HG03175 (cell line): ENCODE measurements around the gene DEK.
"Not testable (repeated sequence)": the region's sequence is repeated elsewhere in the genome, so short reads cannot be mapped to it uniquely, and the experiment has no call there.

ENCODE experiments used
- ATAC-seq: cut with Tn5 transposase; IDR thresholded peaks from one replicate; pipeline ENCODE4 v1.9.1; 2021; ENCODE audit warnings: mild to moderate bottlenecking, moderate library complexity; ENCODE audit not compliant: unreplicated experiment

The DEK gene

DNA sequence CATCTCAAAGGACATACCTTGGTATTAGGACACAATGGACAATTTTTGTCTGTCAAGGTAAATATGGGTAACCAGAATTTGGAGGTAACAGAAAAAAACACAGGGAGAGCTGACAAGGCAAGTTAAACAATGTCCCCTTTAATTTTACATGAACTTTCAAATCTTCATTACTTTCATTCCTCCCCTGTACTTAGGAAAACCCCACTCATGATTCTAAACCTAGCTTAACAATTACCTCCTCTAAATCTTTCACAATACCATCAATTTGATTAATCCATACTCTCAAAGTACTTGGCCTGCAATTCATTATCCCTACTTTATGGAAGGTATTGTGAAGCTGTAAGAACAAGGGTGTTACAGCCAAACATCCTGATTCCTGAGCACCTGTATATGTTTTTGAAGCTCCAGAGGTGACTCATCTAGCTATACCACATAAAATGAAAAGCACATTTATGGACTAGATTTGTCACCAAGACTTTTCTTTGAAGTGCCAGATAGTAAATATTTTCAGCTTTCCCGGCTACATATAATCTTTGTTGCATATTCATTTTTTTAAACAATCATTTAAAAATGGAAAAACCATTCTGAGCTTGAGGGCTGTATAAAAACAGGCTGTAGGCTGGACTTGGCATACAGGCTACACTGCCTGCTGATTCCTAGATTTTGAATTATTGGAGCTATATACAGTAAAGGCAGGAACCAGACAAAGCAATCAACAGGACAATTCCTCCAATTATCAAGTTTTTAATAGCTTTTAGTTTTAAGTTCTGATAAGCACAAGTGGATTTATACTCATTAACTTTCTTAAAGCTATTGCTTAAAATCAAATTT is 22.9 kb downstream of the DEK start:
- ATAC-seq: no peak

DNA sequence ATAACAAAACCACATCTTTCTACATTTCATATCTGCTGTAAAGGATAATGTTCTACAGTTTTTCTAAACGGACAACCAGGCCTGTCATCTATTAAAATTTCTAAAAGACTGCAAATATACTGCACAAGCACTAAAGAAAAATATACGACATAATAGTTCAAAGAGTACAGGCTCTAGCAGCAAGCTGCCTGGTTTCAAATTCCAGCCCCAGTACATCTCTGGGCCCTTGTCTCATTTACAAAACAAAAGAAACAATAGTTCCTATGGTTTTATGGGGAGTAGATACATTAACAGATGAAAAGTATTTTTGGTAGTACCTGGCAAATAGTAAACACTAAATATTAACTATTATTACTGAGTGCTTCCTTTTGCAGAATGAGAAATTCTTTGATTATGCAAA is 24.1 kb downstream of the DEK start:
- ATAC-seq: no peak

DNA sequence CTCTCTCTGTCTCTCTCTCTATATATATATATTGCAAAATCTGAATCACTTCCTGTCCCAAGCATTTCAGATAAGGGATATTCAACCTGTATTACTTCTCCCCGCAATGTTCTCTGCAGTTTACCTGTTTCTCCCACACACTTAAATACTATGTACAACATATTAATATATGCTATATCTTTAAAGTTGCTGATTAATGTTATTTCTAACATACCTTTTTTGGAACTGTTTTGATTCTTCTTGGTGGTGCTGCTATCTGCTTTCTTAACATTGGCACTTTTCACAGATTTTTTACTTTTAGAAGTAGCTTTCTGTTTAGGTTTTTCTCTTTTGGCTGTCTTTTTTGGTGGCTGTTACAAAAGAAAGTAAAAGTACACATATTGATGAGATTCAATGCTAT is 27.2 kb downstream of the DEK start:
- ATAC-seq: no peak

DNA sequence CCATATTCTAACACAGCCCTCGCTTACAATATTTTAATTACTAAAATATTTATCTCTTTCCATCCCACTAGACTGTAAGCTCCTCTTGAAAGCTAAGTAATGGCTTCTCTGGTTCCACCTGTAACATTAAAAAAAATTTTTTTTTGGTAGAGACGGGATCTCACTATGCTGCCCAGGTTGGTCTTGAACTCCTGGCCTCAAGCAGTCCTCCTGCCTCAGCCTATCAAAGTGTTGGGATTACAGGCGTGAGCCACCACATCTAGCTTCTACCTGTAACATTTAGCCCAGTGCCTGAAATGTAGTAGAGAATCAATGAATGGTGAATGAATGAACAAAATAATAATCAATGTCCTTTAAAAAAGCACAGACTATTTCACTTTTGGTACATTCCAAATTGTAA is 28.8 kb downstream of the DEK start:
- no peak for ATAC-seq

DNA sequence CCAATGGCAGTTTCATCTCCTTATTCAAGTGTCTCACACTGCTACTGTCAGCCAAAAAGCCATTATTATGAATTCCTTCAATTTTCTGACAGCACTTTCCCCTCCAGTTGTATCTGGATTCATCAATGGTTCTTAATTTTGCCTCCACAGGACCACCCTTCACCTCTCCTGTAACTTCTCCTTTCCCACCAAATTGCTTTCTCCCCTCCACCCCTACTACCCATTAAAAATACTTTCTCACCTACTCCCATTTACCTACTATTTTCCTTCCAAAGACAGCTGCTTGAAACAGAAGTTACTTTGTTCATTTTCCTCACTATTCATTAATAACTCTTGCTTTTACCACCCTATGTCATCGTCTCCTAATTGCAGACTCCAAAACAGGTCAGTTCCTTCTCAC is 29.8 kb downstream of the DEK start:
- no peak for ATAC-seq

DNA sequence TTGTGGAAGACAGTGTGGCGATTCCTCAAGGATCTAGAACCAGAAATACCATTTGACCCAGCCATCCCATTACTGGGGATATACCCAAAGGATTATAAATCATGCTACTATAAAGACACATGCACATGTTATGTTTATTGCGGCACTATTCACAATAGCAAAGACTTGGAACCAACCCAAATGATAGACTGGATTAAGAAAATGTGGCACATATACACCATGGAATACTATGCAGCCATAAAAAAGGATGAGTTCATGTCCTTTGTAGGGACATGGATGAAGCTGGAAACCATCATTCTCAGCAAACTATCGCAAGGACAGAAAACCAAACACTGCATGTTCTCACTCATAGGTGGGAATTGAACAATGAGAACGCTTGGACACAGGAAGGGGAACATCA is 30.6 kb downstream of the DEK start:
- ATAC-seq: not testable (repeated sequence)

DNA sequence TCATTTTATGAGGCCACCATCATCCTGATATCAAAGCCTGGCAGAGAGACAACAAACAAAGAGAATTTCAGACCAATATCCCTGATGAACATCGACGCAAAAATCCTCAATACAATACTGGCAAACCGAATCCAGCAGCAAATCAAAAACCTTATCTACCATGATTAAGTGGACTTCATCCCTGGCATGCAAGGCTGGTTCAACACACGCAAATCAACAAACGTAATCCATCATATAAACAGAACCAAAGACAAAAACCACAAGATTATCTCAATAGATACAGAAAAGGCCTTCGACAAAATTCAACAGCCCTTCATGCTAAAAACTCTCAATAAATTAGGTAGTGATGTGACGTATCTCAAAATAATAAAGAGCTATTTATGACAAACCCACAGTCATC is 32.5 kb downstream of the DEK start:
- ATAC-seq: not testable (repeated sequence)

DNA sequence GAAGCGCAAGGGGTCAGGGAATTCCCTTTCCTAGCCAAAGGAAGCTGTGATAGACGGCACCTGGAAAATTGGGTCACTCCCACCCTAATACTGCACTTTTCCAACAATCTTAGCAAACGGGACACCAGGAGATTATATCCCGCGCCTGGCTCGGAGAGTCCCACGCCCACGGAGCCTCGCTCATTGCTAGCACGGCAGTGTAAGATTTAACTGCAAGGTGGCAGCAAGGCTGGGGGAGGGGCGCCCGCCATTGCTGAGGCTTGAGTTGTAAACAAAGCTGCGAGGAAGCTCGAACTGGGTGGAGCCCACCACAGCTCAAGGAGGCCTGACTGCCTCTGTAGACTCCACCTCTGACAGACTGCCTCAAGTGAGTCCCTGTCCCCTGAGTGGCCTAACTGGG is 35.7 kb downstream of the DEK start:
- ATAC-seq: not testable (repeated sequence)

DNA sequence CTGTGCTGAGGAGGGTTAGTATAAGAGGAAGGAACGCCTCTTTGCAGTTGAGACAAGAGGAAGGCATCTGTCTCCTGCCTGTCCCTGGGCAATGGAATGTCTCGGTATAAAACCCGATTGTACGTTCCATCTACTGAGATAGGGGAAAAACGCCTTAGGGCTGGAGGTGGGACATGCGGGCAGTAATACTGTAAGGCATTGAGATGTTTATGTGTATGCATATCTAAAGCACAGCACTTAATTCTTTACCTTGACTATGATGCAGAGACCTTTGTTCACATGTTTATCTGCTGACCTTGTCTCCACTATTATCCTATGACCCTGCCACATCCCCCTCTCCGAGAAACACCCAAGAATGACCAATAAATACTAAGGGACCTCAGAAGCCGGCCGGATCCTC is 37.2 kb downstream of the DEK start:
- not testable (repeated sequence) for ATAC-seq

DNA sequence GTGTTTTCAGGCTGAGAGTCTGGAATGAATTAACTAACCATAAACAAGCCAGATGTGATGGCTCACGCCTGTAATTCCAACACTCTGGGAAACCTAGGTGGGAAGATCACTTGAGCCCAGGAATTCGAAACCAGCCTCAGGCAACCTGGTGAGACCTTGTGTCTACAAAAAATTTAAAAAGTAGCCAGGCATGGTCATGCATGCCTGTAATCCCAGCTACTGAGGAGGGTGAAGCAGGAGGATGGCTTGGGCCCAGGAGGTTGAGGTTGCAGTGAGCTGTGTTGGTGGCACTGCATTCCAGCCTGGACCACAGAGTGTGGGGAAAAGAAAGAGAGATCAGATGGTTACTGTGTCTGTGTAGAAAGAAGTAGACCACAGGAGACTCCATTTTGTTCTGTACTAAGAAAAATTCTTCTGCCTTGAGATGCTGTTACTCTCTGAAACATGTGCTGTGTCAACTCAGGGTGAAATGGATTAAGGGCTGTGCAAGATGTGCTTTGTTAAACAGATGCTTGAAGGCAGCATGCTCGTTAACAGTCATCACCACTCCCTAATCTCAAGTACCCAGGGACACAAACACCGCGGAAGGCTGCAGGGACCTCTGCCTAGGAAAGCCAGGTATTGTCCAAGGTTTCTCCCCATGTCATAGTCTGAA is 37.8 kb downstream of the DEK start:
- ATAC-seq: not testable (repeated sequence)

DNA sequence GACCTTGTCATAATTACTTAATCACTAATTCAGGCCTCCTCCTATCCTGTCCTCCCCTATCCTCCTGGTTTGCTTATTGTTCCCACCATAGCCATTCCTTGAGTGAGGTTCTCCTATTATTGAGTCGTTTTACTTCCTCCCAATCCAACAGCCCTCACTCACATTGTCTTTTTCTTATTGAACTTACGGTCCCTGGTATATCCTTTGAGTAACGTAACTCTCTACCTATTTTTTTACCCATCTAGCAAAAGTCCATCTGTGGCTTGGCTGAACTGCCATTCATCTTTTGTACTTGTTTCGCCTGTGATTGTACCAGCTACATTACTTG is 43.1 kb downstream of the DEK start:
- ATAC-seq: no peak

DNA sequence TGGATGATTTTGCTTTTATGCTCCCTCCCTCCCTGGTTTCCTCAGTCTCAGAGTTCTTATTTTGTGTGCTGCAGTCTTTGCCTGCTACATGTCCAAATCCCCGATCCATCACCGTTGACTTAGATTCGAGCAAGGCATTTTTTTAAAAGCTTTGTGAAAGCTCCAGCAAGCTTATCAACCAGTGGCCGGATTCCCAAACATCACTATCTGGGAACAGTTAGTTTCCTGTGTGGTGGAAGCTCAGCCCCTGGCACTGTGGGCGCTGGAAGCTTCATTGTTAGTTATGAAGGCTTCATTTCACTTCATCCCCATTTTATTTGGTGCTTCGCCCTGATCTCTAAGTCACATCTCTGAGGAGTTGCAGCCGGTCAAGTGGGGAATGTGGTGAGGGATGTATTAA is 44.7 kb downstream of the DEK start:
- ATAC-seq: no peak

DNA sequence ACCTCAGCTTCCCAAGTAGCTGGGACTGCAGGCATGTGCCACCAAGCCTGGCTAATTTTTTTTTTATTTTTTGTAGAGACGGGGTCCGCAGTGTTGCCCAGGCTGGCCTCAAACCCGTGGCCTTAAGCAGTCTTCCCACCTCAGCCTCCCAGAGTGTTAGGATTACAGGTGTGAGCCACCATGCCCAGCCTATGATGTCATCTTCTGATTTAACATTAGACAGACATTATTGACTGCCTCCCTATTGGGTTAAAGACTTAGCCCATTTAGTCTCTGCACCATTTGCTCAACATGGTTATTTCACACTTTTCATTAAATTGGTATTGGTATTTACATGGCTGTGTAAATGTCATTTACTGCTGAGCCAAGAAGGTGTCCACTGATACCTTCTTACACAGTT is 46.1 kb downstream of the DEK start:
- ATAC-seq: no peak

DNA sequence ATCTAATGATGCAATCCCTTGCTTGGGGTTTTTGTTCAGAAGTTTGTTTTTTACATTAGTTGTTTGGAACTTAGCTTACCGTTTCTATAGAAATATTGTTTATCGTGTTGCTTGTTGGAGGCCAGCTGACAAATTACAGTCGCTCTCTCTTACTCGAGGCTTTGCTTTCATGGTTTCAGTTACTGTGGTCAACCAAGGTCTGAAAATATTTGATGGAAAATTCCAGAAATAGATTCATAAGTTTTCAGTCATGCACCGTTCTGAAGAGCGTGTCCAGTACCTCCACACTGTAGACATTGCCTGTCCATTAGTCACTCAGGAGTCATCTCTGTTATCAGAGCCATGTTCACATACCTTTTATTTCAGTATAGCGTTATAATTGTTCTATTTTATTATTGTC is 47.9 kb downstream of the DEK start:
- ATAC-seq: peak; percentile 34

DNA sequence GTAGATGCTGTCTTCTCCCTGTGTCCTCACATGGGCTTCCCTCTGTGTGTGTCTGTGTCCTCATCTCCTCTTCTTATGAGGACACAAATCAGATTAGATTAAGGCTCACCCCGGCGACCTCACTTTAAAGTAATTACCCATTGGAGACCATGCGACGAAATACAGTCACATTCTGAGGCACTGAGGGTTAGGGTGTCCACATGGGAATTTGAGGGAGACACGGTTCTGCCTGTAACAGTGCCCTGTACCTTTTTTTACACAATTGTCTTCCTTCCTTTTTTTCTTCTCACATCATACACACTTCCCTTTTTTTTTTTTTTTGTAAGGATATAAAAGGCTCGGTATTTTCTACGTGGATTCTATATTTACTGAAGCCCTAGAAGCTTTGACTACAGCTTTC is 48.9 kb downstream of the DEK start:
- ATAC-seq: no peak

DNA sequence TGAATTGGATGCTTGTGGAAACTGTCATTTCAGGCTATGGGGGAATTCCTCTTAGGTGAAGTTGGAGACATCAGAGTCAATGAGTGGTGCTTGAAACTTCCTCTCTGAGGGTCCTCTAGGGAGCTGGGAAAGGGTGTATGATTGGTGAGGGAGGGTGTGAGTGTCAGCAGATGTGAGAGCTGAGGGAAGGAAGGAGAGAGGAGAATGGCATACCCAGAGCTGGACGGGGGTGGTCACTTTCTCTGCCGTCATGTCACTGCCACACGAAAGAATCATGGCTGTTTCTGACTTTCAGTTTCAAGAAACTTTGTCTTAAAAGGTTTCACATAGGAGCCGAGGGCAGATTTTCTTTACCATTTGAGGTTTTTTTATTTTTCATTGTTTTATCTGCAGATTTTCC is 50.3 kb downstream of the DEK start:
- no peak for ATAC-seq

DNA sequence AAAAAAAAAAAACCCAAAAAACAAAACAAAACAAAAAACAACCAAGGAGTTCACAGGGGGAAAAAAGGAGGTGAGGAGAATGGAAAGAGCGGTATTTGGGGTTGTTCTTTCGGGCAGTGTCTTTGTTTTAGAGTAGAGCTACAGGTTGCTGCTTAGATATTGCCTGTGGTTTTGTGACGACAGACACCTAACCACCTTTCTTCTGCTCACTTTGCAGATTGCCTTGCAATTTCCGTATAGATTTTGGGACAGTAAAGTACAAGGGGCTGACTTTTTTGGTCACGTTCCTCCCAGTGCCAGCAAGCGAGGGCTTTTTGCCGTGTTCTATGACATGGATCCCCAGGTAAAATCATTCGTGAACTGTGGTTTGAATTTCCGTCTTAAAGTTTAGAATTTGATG is 50.9 kb downstream of the DEK start:
- no peak for ATAC-seq

DNA sequence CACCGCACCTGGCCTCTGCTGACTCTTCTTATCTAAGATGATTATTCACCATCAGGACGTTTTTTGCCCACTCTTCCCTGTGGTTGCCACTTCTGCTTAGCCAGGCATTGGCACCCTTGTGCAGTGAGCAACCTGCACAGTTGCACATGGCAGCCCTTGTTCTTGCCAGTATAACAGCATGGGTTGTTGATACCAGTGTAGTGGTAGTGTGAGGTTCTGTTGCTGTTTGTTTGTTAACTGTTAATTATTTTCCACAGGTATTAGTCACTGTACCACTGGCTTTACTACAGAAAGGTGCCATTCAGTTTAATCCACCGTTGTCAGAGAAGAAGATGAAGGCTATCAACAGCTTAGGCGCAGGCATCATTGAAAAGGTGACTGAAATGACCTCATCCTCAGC is 52.1 kb downstream of the DEK start:
- no peak for ATAC-seq

DNA sequence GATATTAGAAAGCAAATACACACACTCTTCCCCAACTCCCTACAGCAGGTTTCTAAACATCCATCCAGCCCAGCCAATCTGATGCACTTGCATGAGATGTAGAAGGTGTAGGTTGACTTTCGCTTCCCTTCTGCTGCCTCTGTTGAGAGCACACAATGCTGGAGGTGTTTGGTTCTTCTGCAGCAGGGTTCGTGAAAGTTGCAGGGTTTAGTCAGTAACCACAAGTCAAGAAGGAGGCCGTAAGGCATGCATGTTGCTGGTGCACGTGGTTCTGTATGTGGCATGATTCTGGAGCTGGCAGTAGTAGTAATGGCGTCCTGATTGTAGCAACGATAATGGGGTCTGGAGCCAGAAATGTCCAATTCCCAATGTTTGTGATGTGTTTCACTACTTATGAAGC is 53.0 kb downstream of the DEK start:
- peak; percentile 90 for ATAC-seq

DNA sequence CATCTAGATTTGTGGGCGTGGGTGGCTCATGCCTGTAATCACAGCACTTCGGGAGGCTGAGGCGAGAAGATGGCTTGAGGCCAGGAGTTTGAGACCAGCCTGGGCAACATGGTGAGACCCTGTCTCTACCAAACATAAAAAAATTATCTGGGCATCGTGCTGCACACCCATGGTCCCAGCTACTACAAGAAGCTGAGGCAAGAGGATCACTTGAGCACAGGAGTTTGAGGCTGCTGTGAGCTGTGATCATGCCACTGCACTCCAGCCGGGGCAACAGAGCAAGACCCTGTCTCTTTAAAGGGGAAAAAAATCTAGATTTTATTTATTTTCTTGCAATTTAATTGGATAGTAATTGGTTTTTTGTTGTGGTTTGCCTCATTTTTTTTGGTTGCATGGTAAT is 53.6 kb downstream of the DEK start:
- no peak for ATAC-seq

DNA sequence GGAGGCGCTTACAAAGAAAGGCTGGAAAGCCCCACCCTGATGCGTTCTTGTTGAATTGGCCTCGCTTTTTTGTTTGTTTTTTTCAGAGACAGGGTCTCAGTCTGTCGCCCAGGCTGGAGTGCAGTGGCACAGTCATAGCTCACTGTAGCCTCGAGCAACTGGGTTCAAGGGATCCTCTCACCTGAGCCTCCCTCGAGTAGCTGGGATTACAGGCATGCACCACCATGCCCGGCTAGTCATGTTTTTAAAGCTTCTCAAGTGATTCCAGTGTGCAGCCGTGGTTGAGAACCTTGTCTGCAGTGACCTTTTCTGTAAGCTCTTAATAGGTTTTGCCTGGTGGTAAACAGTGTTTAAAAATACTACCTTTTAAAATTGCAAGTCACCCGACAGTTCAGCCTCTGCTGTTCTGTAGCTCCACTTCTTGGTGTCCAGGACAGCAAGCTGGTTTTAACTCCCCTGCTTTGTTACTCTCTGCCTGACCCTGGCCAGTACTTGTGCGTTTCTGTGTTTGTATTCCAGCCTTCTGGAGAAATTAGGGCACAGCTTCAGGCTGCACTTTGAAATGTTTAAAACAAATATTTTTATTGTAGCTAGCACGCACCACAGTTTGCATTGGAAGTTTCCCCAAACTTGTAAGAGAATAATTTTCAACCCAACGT is 54.7 kb downstream of the DEK start:
- no peak for ATAC-seq

DNA sequence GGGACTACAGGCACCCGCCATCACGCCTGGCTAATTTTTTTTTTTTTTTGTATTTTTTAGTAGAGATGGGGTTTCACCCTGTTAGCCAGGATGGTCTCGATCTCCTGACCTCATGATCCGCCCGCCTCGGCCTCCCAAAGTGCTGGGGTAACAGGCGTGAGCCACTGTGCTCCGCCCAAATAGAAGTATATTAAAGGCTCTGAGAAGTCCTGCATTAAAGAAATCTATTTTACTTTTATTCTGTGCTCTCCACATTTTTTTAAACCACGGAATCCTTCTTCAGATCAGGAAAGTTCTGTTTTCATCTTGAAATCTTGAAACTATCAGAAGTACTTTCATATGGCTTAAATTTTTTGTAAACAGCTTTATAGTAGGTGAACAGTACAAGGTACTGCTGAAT is 55.6 kb downstream of the DEK start:
- not testable (repeated sequence) for ATAC-seq
